HEK293 (cell line): ENCODE results near the gene TEAD2.
A peak's percentile ranks its signal among the peaks of the same experiment; 100 is the strongest.

Experiments used
- CTCF ChIP-seq: fragments of 450-650 bp; formaldehyde crosslinking; IDR thresholded peaks from 2 replicates; pipeline ENCODE4 v1.5.1; 2016; ENCODE audit warnings: missing biosample characterization, missing genetic modification characterization
- EGR2 ChIP-seq: fragments of 450-650 bp; formaldehyde crosslinking; IDR thresholded peaks from 2 replicates; pipeline ENCODE4 v1.5.1; 2016; ENCODE audit warnings: low read depth, missing biosample characterization, missing genetic modification characterization
- GLIS1 ChIP-seq: fragments of 450-650 bp; formaldehyde crosslinking; IDR thresholded peaks from 2 replicates; pipeline ENCODE4 v1.5.1; 2016; ENCODE audit warnings: missing biosample characterization, missing genetic modification characterization
- HOXD13 ChIP-seq: sonication (generic); formaldehyde crosslinking; IDR thresholded peaks from 2 replicates; pipeline ENCODE4 v1.8.0; 2022; ENCODE audit warnings: missing genetic modification reagents, borderline replicate concordance
- KLF16 ChIP-seq: fragments of 450-650 bp; formaldehyde crosslinking; IDR thresholded peaks from 2 replicates; pipeline ENCODE4 v1.5.1; 2017; ENCODE audit warnings: missing biosample characterization, missing genetic modification characterization
- KLF8 ChIP-seq: fragments of 450-650 bp; formaldehyde crosslinking; IDR thresholded peaks from 2 replicates; pipeline ENCODE4 v1.5.1; 2016; ENCODE audit warnings: missing biosample characterization, missing genetic modification characterization
- MYNN ChIP-seq: fragments of 450-650 bp; formaldehyde crosslinking; IDR thresholded peaks from 2 replicates; pipeline ENCODE4 v1.5.1; 2016; ENCODE audit warnings: missing biosample characterization, missing genetic modification characterization, borderline replicate concordance
- PRDM1 ChIP-seq: fragments of 450-650 bp; formaldehyde crosslinking; IDR thresholded peaks from 2 replicates; pipeline ENCODE4; 2016; ENCODE audit warnings: missing biosample characterization, missing genetic modification characterization
- SP2 ChIP-seq: fragments of 450-650 bp; formaldehyde crosslinking; IDR thresholded peaks from 2 replicates; pipeline ENCODE4 v1.5.1; 2016; ENCODE audit warnings: missing biosample characterization, missing genetic modification characterization
- WT1 ChIP-seq: fragments of 450-650 bp; formaldehyde crosslinking; IDR thresholded peaks from 2 replicates; pipeline ENCODE4 v1.5.1; 2016; ENCODE audit warnings: missing biosample characterization, missing genetic modification characterization
- ZFHX2 ChIP-seq: fragments of 450-650 bp; formaldehyde crosslinking; conservative IDR thresholded peaks from 2 replicates; pipeline ENCODE4 v1.5.1; 2016; ENCODE audit warnings: missing biosample characterization, missing genetic modification characterization
- ZIC2 ChIP-seq: fragments of 450-650 bp; formaldehyde crosslinking; IDR thresholded peaks from 2 replicates; pipeline ENCODE4 v1.5.1; 2016; ENCODE audit warnings: missing biosample characterization, missing genetic modification characterization
- ZNF19 ChIP-seq: fragments of 450-650 bp; formaldehyde crosslinking; IDR thresholded peaks from 2 replicates; pipeline ENCODE4; 2016; ENCODE audit warnings: missing biosample characterization, missing genetic modification characterization, low read depth
- ZNF239 ChIP-seq: fragments of 450-650 bp; formaldehyde crosslinking; IDR thresholded peaks from 2 replicates; pipeline ENCODE4 v1.5.1; 2016; ENCODE audit warnings: missing biosample characterization, missing genetic modification characterization
- ZNF335 ChIP-seq: fragments of 450-650 bp; formaldehyde crosslinking; conservative IDR thresholded peaks from 2 replicates; pipeline ENCODE4 v1.5.1; 2016; ENCODE audit warnings: missing biosample characterization, missing genetic modification characterization
- ZNF48 ChIP-seq: fragments of 450-650 bp; formaldehyde crosslinking; IDR thresholded peaks from 2 replicates; pipeline ENCODE4 v1.5.1; 2016; ENCODE audit warnings: missing biosample characterization, missing genetic modification characterization
- ZNF514 ChIP-seq: fragments of 450-650 bp; formaldehyde crosslinking; IDR thresholded peaks from 2 replicates; pipeline ENCODE4 v1.5.1; 2016; ENCODE audit warnings: missing biosample characterization, missing genetic modification characterization
- ZNF621 ChIP-seq: fragments of 450-650 bp; formaldehyde crosslinking; IDR thresholded peaks from 2 replicates; pipeline ENCODE4 v1.5.1; 2017; ENCODE audit warnings: missing biosample characterization, missing genetic modification characterization
- ZNF623 ChIP-seq: fragments of 450-650 bp; formaldehyde crosslinking; IDR thresholded peaks from 2 replicates; pipeline ENCODE4 v1.5.1; 2016; ENCODE audit warnings: missing biosample characterization, missing genetic modification characterization
- ZNF658 ChIP-seq: fragments of 450-650 bp; formaldehyde crosslinking; IDR thresholded peaks from 2 replicates; pipeline ENCODE4; 2016; ENCODE audit warnings: missing biosample characterization, missing genetic modification characterization
- ZNF677 ChIP-seq: fragments of 450-650 bp; IDR thresholded peaks from 2 replicates; pipeline ENCODE4 v1.5.0; 2018; ENCODE audit warnings: missing biosample characterization, mild to moderate bottlenecking, missing genetic modification characterization, moderate library complexity
- ZNF843 ChIP-seq: fragments of 450-650 bp; formaldehyde crosslinking; IDR thresholded peaks from 2 replicates; pipeline ENCODE4 v1.5.1; 2016; ENCODE audit warnings: missing biosample characterization, missing genetic modification characterization
- ZSCAN16 ChIP-seq: fragments of 450-650 bp; formaldehyde crosslinking; IDR thresholded peaks from 2 replicates; pipeline ENCODE4 v1.5.1; 2016; ENCODE audit warnings: missing biosample characterization, missing genetic modification characterization
- TF ChIP-seq, protein P1 (sequence below): fragments of 450-650 bp; formaldehyde crosslinking; conservative IDR thresholded peaks from 2 replicates; pipeline ENCODE4 v1.5.1; 2016; ENCODE audit warnings: low read depth, missing biosample characterization, missing genetic modification characterization
- TF ChIP-seq, protein P2 (sequence below): fragments of 450-650 bp; formaldehyde crosslinking; IDR thresholded peaks from 2 replicates; pipeline ENCODE4 v1.5.1; 2016; ENCODE audit warnings: missing biosample characterization, missing genetic modification characterization
- TF ChIP-seq, protein P3 (sequence below): fragments of 450-650 bp; formaldehyde crosslinking; IDR thresholded peaks from 2 replicates; pipeline ENCODE4 v1.5.1; 2016; ENCODE audit warnings: missing biosample characterization, missing genetic modification characterization

The TEAD2 gene

DNA sequence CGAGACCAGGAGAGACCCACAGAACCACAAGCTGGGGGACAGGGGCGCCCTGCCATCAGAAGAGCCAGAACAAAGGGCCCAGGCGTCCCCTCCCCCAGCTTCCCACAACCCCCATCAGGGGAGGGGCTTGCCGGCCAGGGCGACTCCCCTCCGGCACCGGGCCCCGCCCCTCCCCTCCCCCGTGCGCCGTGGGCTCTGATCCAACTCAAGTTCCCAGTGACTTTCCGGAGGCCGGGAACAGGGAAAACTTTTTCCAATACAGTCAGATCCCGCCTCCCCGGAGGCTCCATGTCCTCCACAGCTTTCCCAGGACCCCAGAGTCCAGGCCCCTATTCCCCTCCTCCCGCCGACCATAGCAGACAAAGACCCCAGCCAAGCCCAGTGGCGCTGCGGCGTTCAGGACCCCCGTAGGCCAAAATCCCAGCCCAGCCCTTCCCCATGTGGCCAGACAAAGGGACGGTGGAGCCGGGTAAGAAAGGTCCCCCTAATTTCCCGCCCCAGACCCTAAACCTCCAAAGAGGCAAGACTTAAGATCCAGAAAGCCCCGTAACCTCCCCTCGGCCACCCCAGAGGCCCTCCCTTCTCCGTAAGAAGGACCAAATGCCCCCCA, 673 bp downstream of the TEAD2 start (continued):
- TF ChIP-seq, protein P1, sequence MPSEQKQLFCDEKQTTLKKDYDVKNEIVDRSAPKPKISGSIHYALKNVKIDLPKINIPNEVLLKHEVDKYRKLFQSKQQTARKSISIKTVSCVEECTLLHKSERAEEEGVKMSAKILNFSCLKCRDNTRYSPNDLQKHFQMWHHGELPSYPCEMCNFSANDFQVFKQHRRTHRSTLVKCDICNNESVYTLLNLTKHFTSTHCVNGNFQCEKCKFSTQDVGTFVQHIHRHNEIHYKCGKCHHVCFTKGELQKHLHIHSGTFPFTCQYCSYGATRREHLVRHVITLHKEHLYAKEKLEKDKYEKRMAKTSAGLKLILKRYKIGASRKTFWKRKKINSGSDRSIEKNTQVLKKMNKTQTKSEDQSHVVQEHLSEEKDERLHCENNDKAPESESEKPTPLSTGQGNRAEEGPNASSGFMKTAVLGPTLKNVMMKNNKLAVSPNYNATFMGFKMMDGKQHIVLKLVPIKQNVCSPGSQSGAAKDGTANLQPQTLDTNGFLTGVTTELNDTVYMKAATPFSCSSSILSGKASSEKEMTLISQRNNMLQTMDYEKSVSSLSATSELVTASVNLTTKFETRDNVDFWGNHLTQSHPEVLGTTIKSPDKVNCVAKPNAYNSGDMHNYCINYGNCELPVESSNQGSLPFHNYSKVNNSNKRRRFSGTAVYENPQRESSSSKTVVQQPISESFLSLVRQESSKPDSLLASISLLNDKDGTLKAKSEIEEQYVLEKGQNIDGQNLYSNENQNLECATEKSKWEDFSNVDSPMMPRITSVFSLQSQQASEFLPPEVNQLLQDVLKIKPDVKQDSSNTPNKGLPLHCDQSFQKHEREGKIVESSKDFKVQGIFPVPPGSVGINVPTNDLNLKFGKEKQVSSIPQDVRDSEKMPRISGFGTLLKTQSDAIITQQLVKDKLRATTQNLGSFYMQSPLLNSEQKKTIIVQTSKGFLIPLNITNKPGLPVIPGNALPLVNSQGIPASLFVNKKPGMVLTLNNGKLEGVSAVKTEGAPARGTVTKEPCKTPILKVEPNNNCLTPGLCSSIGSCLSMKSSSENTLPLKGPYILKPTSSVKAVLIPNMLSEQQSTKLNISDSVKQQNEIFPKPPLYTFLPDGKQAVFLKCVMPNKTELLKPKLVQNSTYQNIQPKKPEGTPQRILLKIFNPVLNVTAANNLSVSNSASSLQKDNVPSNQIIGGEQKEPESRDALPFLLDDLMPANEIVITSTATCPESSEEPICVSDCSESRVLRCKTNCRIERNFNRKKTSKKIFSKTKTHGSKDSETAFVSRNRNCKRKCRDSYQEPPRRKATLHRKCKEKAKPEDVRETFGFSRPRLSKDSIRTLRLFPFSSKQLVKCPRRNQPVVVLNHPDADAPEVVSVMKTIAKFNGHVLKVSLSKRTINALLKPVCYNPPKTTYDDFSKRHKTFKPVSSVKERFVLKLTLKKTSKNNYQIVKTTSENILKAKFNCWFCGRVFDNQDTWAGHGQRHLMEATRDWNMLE (tag by site-specific recombination): no peak
- TF ChIP-seq ZNF335 (tag by site-specific recombination) (peak; percentile 97), ZFHX2 (tag by site-specific recombination) (peak; percentile 17; the same call in 1 of the 2 replicates), ZNF658 (tag by site-specific recombination) (no peak), MYNN (tag by site-specific recombination) (no peak), ZNF621 (tag by site-specific recombination) (no peak), ZSCAN16 (tag by site-specific recombination) (0 out of 2 replicates have a peak, but pooled peaks have one; percentile 14), CTCF (tag by site-specific recombination) (no peak), ZNF623 (tag by site-specific recombination) (no peak), ZIC2 (0 out of 2 replicates have a peak, but pooled peaks have one; percentile 13), SP2 (tag by site-specific recombination) (peak; percentile 47), KLF8 (0 out of 2 replicates have a peak, but pooled peaks have one; percentile 19), PRDM1 (tag by site-specific recombination) (peak; percentile 25; the same call in 1 of the 2 replicates), ZNF19 (tag by site-specific recombination) (no peak), ZNF843 (tag by site-specific recombination) (no peak), HOXD13 (no peak), EGR2 (0 out of 2 replicates have a peak, but pooled peaks have one; percentile 31), WT1 (tag by site-specific recombination) (peak; percentile 52), GLIS1 (tag by site-specific recombination) (peak; percentile 15; the same call in 1 of the 2 replicates), KLF16 (tag by site-specific recombination) (peak; percentile 44; the same call in 1 of the 2 replicates), ZNF239 (tag by site-specific recombination) (no peak), ZNF677 (0 out of 2 replicates have a peak, but pooled peaks have one; percentile 11), ZNF48 (no peak), ZNF514 (tag by site-specific recombination) (no peak)
- TF ChIP-seq, protein P2, sequence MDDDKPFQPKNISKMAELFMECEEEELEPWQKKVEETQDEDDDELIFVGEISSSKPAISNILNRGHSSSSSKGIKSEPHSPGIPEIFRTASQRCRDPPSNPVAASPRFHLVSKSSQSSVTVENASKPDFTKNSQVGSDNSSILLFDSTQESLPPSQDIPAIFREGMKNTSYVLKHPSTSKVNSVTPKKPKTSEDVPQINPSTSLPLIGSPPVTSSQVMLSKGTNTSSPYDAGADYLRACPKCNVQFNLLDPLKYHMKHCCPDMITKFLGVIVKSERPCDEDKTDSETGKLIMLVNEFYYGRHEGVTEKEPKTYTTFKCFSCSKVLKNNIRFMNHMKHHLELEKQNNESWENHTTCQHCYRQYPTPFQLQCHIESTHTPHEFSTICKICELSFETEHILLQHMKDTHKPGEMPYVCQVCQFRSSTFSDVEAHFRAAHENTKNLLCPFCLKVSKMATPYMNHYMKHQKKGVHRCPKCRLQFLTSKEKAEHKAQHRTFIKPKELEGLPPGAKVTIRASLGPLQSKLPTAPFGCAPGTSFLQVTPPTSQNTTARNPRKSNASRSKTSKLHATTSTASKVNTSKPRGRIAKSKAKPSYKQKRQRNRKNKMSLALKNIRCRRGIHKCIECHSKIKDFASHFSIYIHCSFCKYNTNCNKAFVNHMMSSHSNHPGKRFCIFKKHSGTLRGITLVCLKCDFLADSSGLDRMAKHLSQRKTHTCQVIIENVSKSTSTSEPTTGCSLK: no peak
- TF ChIP-seq, protein P3, sequence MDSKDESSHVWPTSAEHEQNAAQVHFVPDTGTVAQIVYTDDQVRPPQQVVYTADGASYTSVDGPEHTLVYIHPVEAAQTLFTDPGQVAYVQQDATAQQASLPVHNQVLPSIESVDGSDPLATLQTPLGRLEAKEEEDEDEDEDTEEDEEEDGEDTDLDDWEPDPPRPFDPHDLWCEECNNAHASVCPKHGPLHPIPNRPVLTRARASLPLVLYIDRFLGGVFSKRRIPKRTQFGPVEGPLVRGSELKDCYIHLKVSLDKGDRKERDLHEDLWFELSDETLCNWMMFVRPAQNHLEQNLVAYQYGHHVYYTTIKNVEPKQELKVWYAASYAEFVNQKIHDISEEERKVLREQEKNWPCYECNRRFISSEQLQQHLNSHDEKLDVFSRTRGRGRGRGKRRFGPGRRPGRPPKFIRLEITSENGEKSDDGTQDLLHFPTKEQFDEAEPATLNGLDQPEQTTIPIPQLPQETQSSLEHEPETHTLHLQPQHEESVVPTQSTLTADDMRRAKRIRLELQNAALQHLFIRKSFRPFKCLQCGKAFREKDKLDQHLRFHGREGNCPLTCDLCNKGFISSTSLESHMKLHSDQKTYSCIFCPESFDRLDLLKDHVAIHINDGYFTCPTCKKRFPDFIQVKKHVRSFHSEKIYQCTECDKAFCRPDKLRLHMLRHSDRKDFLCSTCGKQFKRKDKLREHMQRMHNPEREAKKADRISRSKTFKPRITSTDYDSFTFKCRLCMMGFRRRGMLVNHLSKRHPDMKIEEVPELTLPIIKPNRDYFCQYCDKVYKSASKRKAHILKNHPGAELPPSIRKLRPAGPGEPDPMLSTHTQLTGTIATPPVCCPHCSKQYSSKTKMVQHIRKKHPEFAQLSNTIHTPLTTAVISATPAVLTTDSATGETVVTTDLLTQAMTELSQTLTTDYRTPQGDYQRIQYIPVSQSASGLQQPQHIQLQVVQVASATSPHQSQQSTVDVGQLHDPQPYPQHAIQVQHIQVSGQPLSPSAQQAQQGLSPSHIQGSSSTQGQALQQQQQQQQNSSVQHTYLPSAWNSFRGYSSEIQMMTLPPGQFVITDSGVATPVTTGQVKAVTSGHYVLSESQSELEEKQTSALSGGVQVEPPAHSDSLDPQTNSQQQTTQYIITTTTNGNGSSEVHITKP (tag by site-specific recombination): peak; percentile 52
